Measurements from ENCODE around the gene REXO5.
"Not testable (repeated sequence)": the region's sequence is repeated elsewhere in the genome, so short reads cannot be mapped to it uniquely, and the experiment has no call there.

Gene REXO5

DNA sequence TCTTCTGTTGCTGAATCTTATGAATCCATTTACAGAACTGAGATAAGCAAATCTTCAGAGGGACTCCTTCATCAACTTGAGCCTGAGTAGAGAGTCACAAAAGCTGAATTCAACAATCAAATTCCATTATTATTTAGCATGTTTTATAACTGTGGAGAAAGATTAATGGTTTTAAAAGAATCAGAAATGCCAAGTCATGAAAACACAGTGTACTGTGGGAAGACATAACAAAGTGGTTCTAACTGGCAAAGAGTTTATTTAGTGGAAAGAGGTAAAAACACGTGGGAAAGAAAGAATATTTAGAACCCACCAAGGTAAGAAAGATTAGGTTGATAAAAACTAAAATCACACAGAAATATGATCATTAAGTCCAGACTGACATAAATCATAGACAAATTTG, 5.0 kb upstream of the REXO5 start:
- no peak for DNase-seq (ENCODE audit: low read depth)

DNA sequence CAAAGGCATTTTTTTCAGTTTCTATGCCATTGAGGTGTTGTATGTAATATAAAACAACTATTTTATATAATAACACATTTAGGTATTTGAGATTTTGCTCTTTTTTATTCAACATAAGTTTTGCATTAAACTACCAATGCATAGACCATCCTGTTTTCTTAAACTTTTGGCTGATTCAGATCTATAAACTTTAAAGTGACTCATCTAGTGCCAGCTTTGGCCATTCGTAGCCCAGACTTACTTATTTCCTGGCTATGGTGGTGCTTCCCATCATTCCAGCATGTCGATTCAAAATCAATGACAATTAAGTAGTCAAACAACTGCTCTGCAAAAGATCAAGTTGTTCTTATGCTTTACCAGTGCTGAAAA, 3.2 kb upstream of the REXO5 start:
- no peak for DNase-seq (ENCODE audit: low read depth)

DNA sequence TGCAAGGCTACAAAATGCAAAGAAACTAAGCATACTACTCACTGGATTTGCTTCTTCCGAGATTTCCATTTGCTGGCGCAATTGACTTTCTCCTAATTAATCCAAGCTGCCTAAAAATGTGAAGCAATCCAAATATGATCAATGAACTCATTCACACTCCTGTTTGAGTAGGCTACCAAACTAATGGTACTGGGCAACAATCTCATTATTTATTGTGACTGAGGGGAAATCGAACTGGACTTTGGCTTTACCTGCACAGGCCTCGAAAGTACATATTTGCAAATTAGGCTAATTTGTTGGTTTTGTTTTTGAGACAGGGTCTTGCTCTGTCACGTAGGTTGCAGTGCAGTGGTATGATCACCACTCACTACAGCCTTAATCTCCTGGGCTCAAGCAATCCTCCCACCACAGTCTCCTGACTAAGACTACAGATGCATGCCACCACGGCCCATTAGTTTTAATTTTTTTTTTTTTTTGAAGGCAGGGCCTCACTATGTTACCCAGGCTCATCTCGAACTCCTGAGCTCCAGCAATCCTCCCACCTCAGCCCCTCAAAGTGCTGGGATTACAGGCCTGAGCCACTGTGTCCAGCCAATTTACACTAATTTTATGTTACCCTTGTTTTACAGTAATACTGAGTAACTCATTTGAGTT, 2.6 kb upstream of the REXO5 start:
- no peak for DNase-seq (ENCODE audit: low read depth)

DNA sequence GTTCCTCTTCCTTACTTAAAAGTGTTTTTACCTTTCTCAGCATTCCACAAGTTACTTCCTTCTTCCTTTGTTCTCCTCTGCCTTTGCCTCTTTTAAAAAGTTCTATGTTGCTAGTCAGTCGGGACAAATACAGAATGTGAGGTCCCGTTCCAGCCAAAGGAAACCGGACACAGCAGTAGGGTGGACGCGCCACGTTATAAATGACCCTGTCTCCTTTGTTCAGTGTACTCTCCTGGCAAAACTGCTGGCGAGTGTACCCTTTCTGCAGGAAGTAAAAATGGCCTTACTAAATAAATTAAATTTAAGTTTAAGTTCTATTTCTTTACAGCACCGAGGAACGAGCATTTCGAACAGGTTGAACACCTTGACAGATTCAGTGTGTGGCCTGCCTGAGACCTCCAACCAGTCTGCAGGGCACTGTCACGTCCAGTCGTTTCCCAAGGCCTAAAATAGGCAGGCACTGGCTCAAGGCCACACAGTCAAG, 601 bp upstream of the REXO5 start:
- not testable (repeated sequence) for DNase-seq (ENCODE audit: low read depth)

DNA sequence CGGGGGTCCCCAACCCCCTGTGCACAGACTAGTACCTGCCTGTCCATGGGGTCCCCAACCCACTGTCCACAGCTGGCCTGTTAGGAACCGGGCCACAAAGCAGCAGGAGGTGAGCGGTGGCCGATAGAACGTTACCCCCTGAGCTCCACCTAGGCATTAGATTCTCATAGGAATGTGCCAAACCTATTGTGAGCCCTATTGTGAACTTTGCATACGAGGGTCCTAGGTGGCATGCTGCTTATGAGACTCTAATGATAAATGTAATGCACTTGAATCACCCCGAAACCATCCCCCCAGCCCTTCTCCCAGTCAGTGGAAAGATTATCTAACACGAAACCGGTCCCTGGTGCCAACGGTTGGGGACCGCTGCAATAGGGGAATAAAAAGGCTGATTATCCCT, 1.5 kb downstream of the REXO5 start:
- no peak for DNase-seq (ENCODE audit: low read depth)

DNA sequence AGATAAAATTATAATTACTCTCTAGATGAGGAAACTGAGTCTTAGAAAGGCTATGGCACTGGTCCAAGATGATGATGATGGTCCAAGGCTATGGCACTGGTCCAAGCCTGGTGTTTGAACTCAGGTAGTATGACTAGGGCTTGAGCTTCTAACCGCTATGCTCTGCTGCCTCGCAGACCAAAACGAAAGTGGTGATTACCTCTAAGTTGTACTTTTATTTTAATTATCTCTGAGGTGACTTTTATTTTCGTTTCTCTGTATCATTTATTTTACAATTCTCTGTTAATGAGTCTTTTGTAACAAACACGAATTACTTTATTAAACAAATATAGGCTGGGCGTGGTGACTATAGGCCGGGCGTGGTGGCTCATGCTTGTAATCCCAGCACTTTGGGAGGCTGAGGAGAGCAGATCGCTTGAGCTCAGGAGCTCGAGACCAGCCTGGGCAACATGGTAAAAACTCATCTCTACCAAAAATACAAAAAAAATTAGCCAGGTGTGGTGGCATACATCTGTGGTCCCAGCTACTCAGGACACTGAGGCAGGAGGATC, 5.6 kb downstream of the REXO5 start:
- no peak for DNase-seq (ENCODE audit: low read depth)

DNA sequence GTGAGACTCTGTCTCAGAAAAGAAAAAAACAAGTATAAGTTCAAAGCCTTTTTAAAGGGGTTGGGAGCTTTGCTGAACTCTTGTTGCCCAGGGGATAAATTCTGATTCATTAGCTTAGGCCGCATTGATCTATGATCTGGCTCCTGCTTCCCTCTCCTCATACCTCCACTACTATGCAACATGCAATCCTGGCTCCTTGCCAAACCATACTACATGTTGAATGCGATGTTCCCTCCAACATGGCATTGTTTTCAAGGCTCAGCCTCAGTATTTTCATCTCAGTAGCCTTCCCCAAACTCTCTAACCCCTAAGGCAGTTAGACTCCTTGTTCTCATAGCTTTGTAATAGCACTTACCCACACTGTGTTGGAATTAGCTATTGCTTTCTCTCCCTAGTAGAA, 6.2 kb downstream of the REXO5 start:
- no peak for DNase-seq (ENCODE audit: low read depth)

DNA sequence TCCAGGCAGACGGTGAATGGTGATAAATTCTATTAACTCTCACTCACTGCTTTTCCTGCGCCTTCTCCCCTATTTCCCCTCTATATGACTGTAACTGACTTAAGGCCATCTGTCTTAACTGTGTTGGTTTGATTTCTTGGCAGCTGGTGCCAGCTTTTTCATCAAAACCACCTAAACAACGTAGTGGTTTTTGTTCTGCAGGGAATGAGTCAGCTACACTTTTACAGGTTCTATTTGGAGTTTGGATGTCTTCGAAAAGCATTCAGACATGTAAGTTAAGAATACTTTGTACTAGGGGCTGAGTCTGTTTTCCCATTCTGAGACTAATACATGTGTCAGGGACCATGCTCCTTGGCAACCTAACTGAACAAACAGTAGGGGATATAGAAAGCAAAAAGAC, 8.5 kb downstream of the REXO5 start:
- DNase-seq (ENCODE audit: low read depth) = no peak

DNA sequence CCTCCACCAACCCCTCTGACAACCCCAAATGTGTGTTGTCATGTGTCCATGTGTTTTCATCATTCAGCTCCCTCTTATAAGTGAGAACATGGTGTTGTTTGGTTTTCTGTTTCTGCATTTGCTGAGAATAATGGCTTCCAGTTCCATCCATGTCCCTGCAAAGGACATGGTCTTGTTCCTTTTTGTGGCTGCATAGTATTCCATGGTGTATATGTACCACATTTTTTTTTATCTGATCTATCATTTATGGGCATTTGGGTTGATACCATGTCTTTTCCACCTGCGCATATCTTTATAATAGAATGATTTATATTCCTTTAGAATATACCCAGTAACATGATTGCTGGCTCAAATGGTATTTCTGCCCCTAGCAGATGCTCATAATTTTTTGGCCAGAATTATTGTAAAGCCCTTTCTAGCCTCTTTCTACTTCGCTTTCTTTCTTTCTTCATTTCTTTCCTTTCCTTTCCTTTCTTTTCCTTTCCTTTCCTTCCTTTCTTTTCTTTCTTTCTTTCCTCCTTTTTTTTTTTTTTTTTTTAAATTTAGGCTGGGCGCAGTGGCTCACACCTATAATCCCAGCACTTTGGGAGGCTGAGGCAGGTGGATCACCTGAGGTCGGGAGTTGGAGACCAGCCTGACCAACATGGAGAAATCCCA, 12.7 kb downstream of the REXO5 start:
- no peak for DNase-seq (ENCODE audit: low read depth)

DNA sequence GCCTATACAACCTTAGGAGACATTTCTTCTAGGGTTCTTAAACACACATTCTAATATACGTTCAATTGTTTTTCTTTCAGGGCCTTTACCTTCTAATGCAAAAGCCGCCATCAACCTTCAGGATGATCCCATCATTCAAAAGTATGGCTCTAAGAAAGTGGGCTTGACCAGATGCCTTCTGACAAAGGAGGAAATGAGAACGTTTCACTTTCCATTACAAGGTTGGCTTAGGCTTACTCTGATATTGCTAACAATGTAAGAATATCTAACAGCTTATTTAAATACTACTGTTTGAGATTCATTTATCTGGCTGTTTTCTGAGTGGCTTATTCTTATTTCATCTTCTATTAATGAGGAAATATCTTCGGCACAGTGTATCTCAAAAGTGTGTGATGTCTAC, 15.4 kb downstream of the REXO5 start:
- DNase-seq (ENCODE audit: low read depth) = no peak

DNA sequence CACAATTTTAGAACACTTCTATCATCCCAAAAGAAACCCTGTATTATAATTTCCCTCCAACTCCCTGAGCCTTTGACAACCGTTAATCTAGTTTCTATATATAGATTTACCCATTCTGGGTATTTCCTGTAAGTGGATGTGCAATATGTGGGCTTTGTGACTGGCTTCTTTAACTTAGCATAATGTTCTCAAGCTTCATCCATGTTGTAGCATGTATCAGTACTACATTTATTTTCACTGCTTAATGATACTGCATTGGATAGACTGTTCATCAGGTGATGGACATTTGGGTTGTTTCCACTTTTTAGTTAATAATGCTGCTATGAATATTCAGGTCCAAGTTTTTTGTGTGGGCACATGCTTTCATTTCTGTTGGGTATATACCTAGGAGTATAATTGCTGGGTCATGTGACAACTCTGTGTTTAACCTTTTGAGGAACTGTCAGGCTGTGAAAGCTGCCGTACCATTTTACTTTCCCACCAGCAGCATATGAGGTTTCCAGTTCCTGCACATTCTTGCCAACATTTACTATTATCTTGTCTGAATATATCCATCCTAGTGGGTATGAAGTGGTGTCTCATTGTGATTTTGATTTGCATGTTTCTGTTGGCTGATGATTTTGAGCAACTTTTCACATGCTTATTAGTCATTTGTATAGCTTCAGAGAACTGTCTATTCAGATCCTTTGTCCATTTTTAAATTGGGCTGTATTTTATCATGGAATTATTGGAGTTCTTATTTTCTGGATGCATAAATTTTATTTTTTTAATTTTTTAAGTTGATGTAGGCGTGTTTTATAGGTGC, 16.4 kb downstream of the REXO5 start:
- DNase-seq (ENCODE audit: low read depth) = no peak

DNA sequence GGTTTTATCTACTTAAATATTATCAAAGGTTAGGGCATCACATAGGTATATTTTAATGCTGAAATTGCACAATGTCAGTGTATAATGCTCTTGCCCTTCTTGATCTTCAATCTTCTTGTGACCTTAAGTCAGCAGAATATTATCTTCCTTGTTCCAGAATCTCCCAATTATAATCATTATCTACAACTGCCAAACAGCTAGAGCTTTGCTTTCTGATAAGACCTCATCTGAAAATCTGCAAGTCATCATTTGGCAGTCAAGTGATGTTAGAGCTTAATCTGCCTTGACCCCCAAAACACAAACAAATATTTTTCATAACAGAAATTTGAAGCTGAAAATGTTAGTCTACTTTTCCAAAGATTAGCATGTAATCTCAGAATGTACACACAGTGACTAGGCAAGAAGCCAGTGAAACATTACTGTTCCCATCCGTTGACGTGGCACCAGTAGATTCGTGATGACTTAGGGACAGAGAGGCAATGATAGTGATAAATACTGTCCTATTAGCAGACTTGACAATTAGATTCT, 19.8 kb downstream of the REXO5 start:
- DNase-seq (ENCODE audit: low read depth) = no peak

DNA sequence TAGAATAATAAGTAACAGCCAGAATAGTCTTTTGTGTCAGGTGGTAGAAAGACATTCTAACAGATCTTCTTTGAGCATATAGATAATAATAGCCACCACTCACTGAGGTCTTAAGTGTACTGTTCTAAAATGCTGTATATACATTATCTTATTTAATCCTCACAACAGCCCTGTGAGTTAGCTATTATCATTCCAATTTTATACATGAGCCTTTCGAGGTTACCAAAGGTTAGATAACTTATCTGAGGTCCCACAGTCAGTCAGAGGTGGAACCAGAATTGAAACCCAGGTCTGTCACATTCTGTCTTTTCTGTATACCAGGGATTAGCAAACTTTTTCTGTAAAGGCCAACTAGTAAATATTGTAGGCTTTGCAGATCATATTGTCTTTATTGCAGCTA, 23.2 kb downstream of the REXO5 start:
- DNase-seq (ENCODE audit: low read depth) = no peak

DNA sequence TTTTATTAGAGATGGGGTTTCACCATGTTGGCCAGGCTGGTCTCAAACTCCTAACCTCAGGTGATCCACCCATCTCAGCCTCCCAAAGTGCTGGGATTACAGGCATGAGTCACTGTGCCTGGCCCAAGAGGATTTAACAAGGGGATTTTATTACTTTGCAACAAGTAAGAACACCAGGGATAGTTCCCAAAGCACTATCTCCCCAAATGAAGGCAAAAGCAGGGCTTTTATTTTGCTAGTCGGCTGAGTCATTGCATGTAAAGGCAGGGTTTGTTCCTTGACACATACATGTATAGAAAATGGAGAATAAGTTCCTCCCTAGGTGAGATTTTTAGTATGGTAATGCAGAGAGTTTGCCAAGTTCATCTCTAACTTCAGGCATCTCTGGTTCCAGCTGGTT, 24.0 kb downstream of the REXO5 start:
- no peak for DNase-seq (ENCODE audit: low read depth)

DNA sequence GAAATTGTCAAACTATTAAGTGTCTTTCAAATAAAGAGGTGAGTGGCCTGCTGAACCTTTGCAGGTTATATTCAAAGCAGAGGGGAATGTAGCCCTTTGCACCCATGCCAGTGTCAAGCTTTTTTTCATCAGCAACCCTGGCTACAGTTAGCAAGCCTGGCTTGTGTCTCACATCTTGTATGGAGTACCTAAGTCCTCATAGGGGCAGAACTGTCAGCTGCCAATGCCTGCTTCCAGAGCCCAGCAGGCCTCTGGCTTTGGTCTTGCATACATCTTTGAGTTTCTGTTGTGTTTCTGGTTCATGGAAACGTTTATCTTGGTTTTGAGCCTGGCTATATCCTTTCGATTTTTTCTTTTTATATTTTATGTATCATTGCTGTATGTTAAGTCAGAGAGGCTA, 26.8 kb downstream of the REXO5 start:
- DNase-seq (ENCODE audit: low read depth) = no peak

DNA sequence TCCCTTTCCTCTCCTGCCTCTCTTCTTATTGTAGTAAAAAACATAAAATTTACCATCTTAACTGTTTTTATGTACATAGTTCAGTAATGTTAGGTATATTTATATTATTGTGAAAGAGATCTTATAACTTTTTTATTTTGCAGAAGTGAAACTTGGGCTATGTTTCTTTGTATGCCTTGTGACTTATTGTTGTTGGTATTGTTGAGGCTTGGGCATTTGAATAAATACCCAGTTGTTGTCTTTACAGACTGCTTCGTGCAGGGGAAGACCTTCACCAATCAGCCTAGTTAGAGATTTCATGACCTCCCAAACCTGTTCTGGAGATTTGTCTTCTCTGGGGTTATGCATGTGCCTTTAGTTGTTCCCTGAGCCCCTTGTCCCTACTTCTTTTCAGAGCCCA, 31.9 kb downstream of the REXO5 start:
- no peak for DNase-seq (ENCODE audit: low read depth)

DNA sequence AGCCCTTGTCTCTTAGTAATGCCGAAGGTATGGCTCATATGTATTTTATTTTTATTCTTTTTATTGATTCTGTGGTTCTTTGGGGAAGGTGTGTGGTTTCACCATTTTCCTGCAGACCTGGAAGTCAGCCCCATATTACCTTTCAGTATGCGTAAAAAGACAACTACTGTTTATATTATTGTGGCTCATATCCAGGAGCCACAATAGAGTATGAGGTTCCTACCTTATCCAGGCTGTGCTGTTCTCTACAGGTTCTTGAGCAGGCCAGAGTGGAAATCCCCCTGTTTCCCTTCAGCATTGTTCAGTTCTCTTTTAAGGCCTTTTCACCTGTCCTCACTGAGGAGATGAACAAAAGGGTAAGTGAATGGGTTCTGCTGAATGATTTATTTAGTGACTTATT, 33.2 kb downstream of the REXO5 start:
- DNase-seq (ENCODE audit: low read depth) = no peak

DNA sequence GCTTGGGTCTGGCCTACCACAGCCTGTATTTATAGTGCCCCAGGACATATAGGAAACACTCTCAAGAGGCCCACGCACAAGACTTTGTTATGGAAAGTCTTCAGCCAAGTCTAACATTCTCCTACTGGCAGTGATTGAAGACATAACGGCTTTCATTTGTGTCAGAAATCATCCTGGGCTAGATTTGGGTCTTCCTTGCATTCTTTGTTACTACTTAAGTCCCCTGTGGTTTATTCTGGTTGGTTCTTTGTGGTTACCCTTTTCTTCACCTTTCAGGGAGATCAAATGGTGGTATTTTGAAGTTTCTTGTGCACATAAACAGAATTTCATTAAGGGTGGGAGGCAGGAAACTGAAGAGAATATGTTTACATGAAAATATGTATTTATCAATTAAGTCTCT, 37.7 kb downstream of the REXO5 start:
- no peak for DNase-seq (ENCODE audit: low read depth)

DNA sequence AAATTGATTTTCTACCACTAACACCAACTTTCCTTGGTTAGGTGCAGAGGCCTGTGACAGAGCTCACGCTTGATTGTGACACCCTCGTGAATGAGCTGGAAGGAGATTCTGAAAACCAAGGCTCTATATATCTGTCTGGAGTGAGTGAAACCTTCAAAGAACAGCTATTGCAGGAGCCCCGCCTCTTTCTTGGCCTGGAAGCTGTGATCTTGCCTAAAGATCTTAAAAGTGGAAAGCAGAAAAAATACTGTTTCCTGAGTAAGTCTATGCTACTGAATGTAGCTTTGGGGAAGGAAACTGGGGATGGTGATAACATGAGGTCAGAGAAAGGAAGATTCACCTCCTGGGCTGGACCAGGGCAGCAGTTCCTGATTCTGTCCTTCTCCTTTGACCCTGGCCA, 38.3 kb downstream of the REXO5 start:
- DNase-seq (ENCODE audit: low read depth) = no peak

DNA sequence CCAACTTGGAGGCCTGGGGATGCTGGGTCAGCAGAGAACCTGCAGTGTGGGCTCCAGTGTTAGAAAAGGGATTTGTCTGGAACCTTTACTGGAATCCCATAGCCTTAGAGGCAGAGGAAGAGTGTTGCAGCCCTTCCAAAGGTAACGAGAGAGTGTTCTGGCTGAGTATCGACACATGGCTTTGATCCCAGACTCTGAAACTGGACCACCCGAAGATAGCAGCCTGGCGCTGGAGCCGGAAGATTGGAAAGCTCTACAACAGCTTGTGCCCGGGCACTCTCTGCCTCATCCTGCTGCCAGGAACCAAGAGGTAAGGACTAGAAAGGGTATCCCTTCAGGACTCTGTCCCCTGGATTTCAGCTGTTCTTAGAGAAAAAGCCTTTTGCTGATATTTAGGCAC, 39.7 kb downstream of the REXO5 start:
- no peak for DNase-seq (ENCODE audit: low read depth)

DNA sequence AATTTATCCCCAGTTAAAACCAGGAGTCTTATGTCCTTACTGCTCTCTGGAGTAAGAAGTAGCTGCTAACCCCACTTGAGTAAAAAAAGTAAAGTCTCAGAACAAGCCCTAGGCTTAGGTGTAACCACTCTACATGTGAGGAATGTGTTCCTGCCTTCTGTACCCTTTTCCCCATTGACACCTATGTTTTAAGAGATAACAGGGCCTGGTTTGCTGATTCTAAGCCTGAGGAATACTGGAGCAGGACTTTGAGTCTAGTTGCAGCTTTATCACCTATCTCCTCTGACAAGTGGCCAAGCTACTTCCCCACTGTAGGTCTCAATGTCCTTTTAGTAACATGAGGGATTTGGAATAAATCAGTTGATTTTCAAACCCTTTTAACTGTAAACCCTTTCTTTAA, 40.2 kb downstream of the REXO5 start:
- no peak for DNase-seq (ENCODE audit: low read depth)

DNA sequence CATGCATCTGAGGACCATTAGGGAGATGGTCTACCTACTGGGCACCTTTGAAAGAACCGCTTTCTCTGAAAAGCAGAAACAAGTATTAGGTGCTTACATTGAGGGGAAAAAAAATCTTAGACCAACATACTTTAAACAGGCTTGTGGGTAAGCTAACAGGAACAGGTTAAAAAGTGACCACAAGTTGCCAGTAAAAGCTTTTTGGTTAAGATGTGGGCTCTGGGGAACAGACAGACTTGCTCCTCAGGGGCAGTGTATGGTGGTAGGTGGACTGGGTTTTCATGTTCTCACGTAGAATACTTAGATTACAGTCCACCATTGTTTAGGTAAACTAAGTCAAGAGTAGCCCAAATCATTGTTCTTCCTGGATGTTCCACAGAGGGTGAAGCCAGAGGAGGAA, 41.2 kb downstream of the REXO5 start:
- DNase-seq (ENCODE audit: low read depth) = no peak

Measured in activated T-helper 1 cell treated with Interleukin-2 at 50 U/mL for 16 hours (primary cell).